GM11168 (cell line): ENCODE measurements around the gene CRTAP.
"Not testable (repeated sequence)": the region's sequence is repeated elsewhere in the genome, so short reads cannot be mapped to it uniquely, and the experiment has no call there.

ENCODE experiments used
- in situ Hi-C: fragments of 300-500 bp; cut with MboI; formaldehyde crosslinking; loops from one replicate; pipeline ENCODE4 v1.12.0; 2022; ENCODE audit warnings: low sequenced_read_pairs; ENCODE audit not compliant: unreplicated experiment

The CRTAP gene

GRCh38 chr3:33099109-33099645 is 14.6 kb upstream of the CRTAP start:
- in situ Hi-C loops: no loop called here

GRCh38 chr3:33099701-33100100 is 14.1 kb upstream of the CRTAP start:
- in situ Hi-C loops: no loop called here

- in situ Hi-C loops: no loop called here
These were observed 13.6 kb upstream of the CRTAP start for GRCh38 chr3:33100229-33100628.

- in situ Hi-C loops: no loop called here
These were observed 10.8 kb upstream of the CRTAP start for GRCh38 chr3:33103034-33103433.

GRCh38 chr3:33103480-33103879 is 10.3 kb upstream of the CRTAP start:
- in situ Hi-C loops: no loop called here

- in situ Hi-C loops: no loop called here
These were observed 9.0 kb upstream of the CRTAP start for GRCh38 chr3:33104803-33105202.

GRCh38 chr3:33105341-33105948 is 8.4 kb upstream of the CRTAP start:
- in situ Hi-C loops: no loop called here

- in situ Hi-C loops: not testable (repeated sequence)
These were observed 7.0 kb upstream of the CRTAP start for GRCh38 chr3:33106854-33107253.

GRCh38 chr3:33111581-33111980 is 2.2 kb upstream of the CRTAP start:
- in situ Hi-C loops: loop anchor here (10.0 kb wide), 1 partner anchor 263 kb away; no protein-coding TSS in a partner anchor

GRCh38 chr3:33114622-33115023 is 809 bp downstream of the CRTAP start:
- in situ Hi-C loops: loop anchor here (10.0 kb wide), 1 partner anchor 260 kb away; no protein-coding TSS in a partner anchor

GRCh38 chr3:33115024-33115768 is 1.4 kb downstream of the CRTAP start:
- in situ Hi-C loops: loop anchor here (10.0 kb wide), 1 partner anchor 260 kb away; no protein-coding TSS in a partner anchor

- in situ Hi-C loops: loop anchor here (10.0 kb wide), 1 partner anchor 257 kb away; no protein-coding TSS in a partner anchor
These were observed 3.6 kb downstream of the CRTAP start for GRCh38 chr3:33117461-33117860.

GRCh38 chr3:33119891-33120290 is 6.1 kb downstream of the CRTAP start:
- in situ Hi-C loops: loop anchor here (10.0 kb wide), 2 partner anchors 255 to 665 kb away; no protein-coding TSS in a partner anchor

GRCh38 chr3:33122991-33123390 is 9.2 kb downstream of the CRTAP start:
- in situ Hi-C loops: loop anchor here (10.0 kb wide), 1 partner anchor 662 kb away; no protein-coding TSS in a partner anchor

GRCh38 chr3:33124638-33125037 is 10.8 kb downstream of the CRTAP start:
- in situ Hi-C loops: loop anchor here (10.0 kb wide), 1 partner anchor 660 kb away; no protein-coding TSS in a partner anchor

- in situ Hi-C loops: loop anchor here (10.0 kb wide), 1 partner anchor 659 kb away; no protein-coding TSS in a partner anchor
These were observed 12.0 kb downstream of the CRTAP start for GRCh38 chr3:33125840-33126239.

- in situ Hi-C loops: loop anchor here (10.0 kb wide), 1 partner anchor 656 kb away; no protein-coding TSS in a partner anchor
These were observed 14.9 kb downstream of the CRTAP start for GRCh38 chr3:33128706-33129105.

- in situ Hi-C loops: loop anchor here (10.0 kb wide), 1 partner anchor 235 kb away; no protein-coding TSS in a partner anchor
These were observed 16.3 kb downstream of the CRTAP start for GRCh38 chr3:33130144-33130543.

GRCh38 chr3:33131331-33132018 is 17.7 kb downstream of the CRTAP start:
- in situ Hi-C loops: loop anchor here (10.0 kb wide), 1 partner anchor 233 kb away; no protein-coding TSS in a partner anchor

- in situ Hi-C loops: loop anchor here (10.0 kb wide), 1 partner anchor 233 kb away; no protein-coding TSS in a partner anchor
These were observed 18.2 kb downstream of the CRTAP start for GRCh38 chr3:33132019-33132360.
